Astrocyte (in vitro differentiated cells and primary cell): ENCODE results near the gene PLAC8.

ENCODE experiments used
- CTCF ChIP-seq: IDR thresholded peaks from 2 replicates; pipeline ENCODE4 v1.5.1; 2011; ENCODE audit warnings: low read depth, mild to moderate bottlenecking, inconsistent platforms, low read length, moderate library complexity; ENCODE audit not compliant: insufficient read depth
- EZH2 ChIP-seq: IDR thresholded peaks from 2 replicates; pipeline ENCODE4 v1.6.1; 2012; ENCODE audit warnings: mild to moderate bottlenecking, low read length, inconsistent platforms; ENCODE audit not compliant: insufficient read depth

GRCh38 chr4:83124111-83124780 lies 9.7 kb upstream of the PLAC8 start:
- no peak for TF ChIP-seq CTCF
- no peak for TF ChIP-seq EZH2
